Measurements from ENCODE around the gene ANGPT4.

Gene ANGPT4

DNA sequence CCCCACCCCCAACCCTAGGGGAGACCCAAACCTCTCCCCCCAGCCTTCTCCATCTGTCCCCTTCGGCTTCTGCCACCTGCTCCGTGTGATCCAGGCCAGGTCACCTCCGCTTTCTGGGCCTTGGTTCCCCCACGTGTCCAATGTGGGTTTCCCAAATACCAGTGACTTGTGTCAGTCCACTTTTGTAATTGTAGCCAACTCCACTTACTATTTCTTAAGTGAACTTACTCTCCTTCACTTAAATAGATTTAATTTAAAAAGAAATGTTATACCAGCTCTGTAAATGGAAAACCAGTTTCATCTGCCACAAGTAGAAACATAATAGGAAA, 92.6 kb downstream of the ANGPT4 start:
- DNase-seq: no peak
- no peaks in the 10 kb centered on the region for H3K9me3 ChIP-seq (ENCODE audit: severe bottlenecking)
- no peak for TF ChIP-seq CTCF (IDR thresholded peaks at IDR 0.05; ENCODE audit: low read depth, low read length)
- no peaks in the 10 kb centered on the region for H3K27me3 ChIP-seq (ENCODE audit: insufficient read depth, low read depth, severe bottlenecking)
- no peaks in the 10 kb centered on the region for H3K36me3 ChIP-seq
- H3K27ac ChIP-seq: no peak overlapping the region
- H3K4me3 ChIP-seq (ENCODE audit: low read depth, low read length): no peak overlapping the region

GRCh38 chr20:822651-823573, 93.2 kb downstream of the ANGPT4 start:
- DNase-seq: no peak
- no peaks in the 10 kb centered on the region for H3K9me3 ChIP-seq (ENCODE audit: severe bottlenecking)
- H3K27me3 ChIP-seq (ENCODE audit: insufficient read depth, low read depth, severe bottlenecking): no peaks in the 10 kb centered on the region
- no peaks in the 10 kb centered on the region for H3K36me3 ChIP-seq
- no peak overlapping the region; the same call in 1 of the 2 replicates for H3K27ac ChIP-seq
- no peak overlapping the region for H3K4me3 ChIP-seq (ENCODE audit: low read depth, low read length)
- TF ChIP-seq CTCF (IDR thresholded peaks at IDR 0.05; ENCODE audit: low read depth, low read length): no peak

DNA sequence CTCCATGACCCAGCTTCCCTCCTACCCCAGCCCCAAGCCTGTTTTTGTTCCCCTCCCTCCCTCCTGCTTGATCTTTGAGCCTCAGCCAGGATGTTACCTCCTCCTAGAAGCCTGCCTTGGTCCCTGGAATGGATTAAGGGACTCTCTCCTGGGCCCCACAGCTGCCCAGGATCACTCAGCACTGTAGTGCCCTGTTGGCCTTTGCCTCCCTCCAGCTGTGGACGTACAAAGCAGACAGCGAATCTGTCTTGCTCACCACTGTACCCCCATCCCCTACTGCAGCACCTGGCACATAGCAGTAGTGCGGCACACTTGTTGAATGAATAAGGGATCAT, 94.4 kb downstream of the ANGPT4 start:
- H3K4me3 ChIP-seq (ENCODE audit: low read depth, low read length): no peak overlapping the region
- no peak overlapping the region for H3K27ac ChIP-seq
- no peak for DNase-seq
- H3K9me3 ChIP-seq (ENCODE audit: severe bottlenecking): no peaks in the 10 kb centered on the region
- H3K27me3 ChIP-seq (ENCODE audit: insufficient read depth, low read depth, severe bottlenecking): no peaks in the 10 kb centered on the region
- no peak for TF ChIP-seq CTCF (IDR thresholded peaks at IDR 0.05; ENCODE audit: low read depth, low read length)
- H3K36me3 ChIP-seq: no peaks in the 10 kb centered on the region

DNA sequence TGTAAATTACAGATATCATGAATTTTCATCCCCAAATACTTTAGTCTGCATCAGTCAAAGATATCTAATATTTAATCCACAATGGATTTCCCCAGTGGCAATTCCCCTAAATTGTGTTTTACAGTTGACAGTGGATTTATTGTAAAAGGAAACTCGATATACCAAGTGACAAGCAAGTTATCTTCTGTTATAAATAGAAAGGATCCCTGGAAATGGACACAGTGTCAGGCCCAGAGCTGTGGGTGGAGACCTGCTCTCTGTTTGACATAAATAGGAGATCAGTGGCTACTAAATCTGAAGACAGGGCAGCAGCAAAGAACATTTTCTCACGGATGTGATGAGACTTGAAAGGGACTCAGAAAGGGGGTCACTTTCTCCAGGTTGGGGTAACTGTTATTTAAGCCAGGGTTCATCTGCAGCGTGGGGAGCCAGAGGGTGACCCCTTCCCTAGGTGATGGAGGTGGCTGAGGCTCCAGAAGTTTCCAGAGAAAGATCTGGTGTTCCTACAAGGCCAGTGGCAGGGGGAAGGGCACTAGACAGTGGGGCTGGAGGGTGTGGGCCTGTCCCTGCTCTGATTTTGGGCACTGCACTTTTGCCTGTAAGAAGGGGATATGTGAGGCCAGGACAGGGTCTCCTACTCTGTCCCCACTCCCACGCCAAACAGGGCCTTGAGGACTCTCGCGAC, 94.9 kb downstream of the ANGPT4 start:
- DNase-seq: no peak
- Histone ChIP-seq H3K9me3 (ENCODE audit: severe bottlenecking) (no peaks in the 10 kb centered on the region), H3K36me3 (no peaks in the 10 kb centered on the region), H3K27me3 (ENCODE audit: insufficient read depth, low read depth, severe bottlenecking) (no peaks in the 10 kb centered on the region), H3K27ac (no peak overlapping the region), H3K4me3 (ENCODE audit: low read depth, low read length) (no peak overlapping the region)
- TF ChIP-seq CTCF (IDR thresholded peaks at IDR 0.05; ENCODE audit: low read depth, low read length): no peak

DNA sequence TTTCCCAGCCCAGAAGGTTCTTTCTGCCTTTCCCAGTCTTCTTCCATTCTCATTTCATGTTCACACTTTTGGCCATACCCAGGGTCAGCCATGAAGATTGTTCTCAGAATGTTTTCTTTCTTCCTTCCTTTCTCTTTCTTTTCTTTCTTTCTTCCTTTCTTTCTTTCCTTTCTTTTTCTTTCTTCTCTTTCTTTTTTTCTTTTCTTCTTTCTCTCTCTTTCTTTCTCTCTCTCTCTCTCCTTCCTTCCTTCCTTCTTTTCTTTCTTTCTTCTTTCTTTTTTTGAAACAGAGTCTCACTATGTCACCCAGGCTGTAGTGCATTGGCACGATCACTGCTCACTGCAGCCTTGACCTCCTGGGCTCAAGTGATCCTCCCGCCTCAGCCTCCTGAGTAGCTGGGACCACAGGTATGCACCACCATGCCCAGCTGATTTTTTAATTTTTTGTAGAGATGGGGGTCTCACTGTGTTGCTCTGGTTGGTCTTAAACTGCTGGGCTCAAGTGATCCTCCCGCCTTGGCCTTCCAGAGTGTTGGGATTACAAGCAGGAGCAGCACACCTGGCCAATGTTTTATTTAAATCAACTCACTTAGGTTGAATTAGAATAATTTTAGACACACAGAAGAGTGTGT, 95.7 kb downstream of the ANGPT4 start:
- H3K27ac ChIP-seq: no peak overlapping the region
- no peak for DNase-seq
- no peak for TF ChIP-seq CTCF (IDR thresholded peaks at IDR 0.05; ENCODE audit: low read depth, low read length)
- no peak overlapping the region for H3K4me3 ChIP-seq (ENCODE audit: low read depth, low read length)
- H3K27me3 ChIP-seq (ENCODE audit: insufficient read depth, low read depth, severe bottlenecking): no peaks in the 10 kb centered on the region
- H3K9me3 ChIP-seq (ENCODE audit: severe bottlenecking): no peaks in the 10 kb centered on the region
- no peaks in the 10 kb centered on the region for H3K36me3 ChIP-seq

All from WERI-Rb-1 (cell line).